ENCODE results near the gene TSSK6. TPM values are rescaled to one million over a fixed set of nuclear protein-coding genes. Genes with fewer than 3 reads are reported as not detected.

Gene TSSK6
- total and polyA plus RNA-seq, 10 of the 15 experiments (the other 5 are each of a cell fraction or from before 2014, with no cell fraction given) = 0.06 to 3.6 (median 0.98) TPM; not detected in 2

DNA sequence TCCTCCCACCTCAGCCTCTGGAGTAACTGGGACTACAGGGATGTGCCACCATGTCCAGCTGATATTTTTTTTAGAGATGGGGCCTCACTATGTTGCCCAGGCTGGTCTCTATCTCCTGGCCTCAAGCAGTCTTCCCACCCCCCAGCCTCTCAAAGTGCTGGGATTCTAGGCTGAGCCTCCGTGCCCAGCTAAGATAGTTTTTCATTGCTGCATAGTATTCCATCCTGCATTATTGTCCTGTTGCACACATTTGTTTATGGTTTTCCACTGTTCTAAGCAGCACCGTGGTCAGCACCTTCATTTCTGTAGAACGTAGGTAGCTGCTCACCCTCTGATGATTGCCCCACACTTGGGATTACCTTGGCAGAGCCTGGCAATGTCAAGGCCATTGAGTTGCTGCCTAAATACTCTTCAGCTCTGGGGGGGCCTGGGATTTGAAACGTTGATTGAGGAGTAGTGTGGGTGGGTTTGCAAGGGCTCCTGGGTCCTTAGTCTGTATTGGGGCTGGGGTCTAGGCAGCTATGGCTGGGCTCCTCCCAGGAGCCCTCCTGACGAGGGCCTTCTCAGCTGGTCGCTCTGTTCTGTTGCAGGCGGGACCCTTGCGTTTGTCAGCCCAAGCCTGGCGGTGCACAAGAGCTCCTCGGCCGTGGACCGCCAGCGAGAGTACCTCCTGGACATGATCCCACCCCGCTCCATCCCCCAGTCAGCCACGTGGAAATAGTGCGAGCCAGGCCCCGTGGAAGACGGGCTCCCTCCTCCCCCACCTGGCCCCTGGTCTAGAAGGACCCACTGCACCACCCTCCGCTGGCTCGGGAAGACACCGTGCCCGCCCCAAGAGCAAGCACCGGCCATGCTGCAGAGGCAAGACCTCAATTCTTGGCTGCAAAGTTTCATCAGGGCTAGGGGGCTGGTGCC lies 10.3 kb downstream of the TSSK6 start:
- no peaks in the 10 kb centered on the region for H3K4me1 ChIP-seq (ENCODE audit: control insufficient read depth, insufficient read depth, low read length)
- no peaks in the 10 kb centered on the region for H4K20me1 ChIP-seq (ENCODE audit: control insufficient read depth, insufficient read depth)
- no peak overlapping the region for H3K9ac ChIP-seq (ENCODE audit: control insufficient read depth, insufficient read depth, low read length)
- ATAC-seq (no peak), DNase-seq (ENCODE audit: low read depth, low spot score) (no peak), FAIRE-seq (no peak)
- no peaks in the 10 kb centered on the region for H3K9me3 ChIP-seq (replicated peaks; ENCODE audit: control insufficient read depth, insufficient read depth, low read length)
- no peak overlapping the region for H3K4me2 ChIP-seq (ENCODE audit: control insufficient read depth, insufficient read depth)
- ChIA-PET CTCF (no interaction called here), RAD21 (ENCODE audit: unreplicated experiment) (no interaction called here), SMC1A (ENCODE audit: uncharacterized antibody, unreplicated experiment) (interaction anchor here (1.4 kb wide), 1 partner anchor 11 kb away, joined by 4 read pairs; the partner anchor contains the start of genes NDUFA13 and TSSK6), POLR2A (interaction anchor here (0.6 to 0.7 kb wide), 2 partner anchors 11 to 29 kb away, joined by 4 to 6 read pairs; no protein-coding TSS in a partner anchor)
- no peaks in the 10 kb centered on the region for H3K79me2 ChIP-seq (ENCODE audit: control insufficient read depth, insufficient read depth, low read length)
- no peaks in the 10 kb centered on the region for H3K27me3 ChIP-seq (replicated peaks in 1 of 2; ENCODE audit: control insufficient read depth in 2 of 2, insufficient read depth in 2 of 2, low read length in 1 of 2)
- no peak overlapping the region for H3K4me3 ChIP-seq
- 94% methylated on average over 23 of the region's 23 CpGs for WGBS (ENCODE audit: insufficient coverage, insufficient replicate concordance, low lambda C conversion rate, missing lambda C conversion rate)
- intact Hi-C loops (cut with micrococcal nuclease; ENCODE audit: unreplicated experiment) = no loop called here
- peaks cover 29 to 35% of the 10 kb centered on the region in 2 experiments for H3K36me3 ChIP-seq (ENCODE audit: control insufficient read depth in 2 of 2, insufficient read depth in 2 of 2, low read length in 1 of 2)
- no peak overlapping the region for H2AFZ ChIP-seq (ENCODE audit: control insufficient read depth, low read depth, low read length)
- BruUV-seq (replicated peaks) = no TSS peak
- in situ Hi-C loops (cut with MboI) = no loop called here
- no peak overlapping the region for H3K27ac ChIP-seq (ENCODE audit: control insufficient read depth, insufficient read depth)
- TF ChIP-seq JUND (IDR thresholded peaks at IDR 0.05; ENCODE audit: low read depth, low read length) (no peak), STAT3 (IDR thresholded peaks at IDR 0.05; ENCODE audit: low read depth, low read length) (no peak), POLR2AphosphoS2 (IDR thresholded peaks at IDR 0.05; ENCODE audit: low read depth, low read length) (no peak), STAT1 (conservative IDR thresholded peaks at IDR 0.05) (no peak), FOXK2 (IDR thresholded peaks at IDR 0.05) (no peak), SPI1 (IDR thresholded peaks at IDR 0.05; ENCODE audit: borderline replicate concordance, insufficient read depth, low read depth, low read length) (no peak), BHLHE40 (IDR thresholded peaks at IDR 0.05; ENCODE audit: borderline replicate concordance in 1 of 2, low read depth in 2 of 2, low read length in 1 of 2) (no peak), RBBP5 (conservative IDR thresholded peaks at IDR 0.05) (no peak)
- TF ChIP-seq, protein P1, sequence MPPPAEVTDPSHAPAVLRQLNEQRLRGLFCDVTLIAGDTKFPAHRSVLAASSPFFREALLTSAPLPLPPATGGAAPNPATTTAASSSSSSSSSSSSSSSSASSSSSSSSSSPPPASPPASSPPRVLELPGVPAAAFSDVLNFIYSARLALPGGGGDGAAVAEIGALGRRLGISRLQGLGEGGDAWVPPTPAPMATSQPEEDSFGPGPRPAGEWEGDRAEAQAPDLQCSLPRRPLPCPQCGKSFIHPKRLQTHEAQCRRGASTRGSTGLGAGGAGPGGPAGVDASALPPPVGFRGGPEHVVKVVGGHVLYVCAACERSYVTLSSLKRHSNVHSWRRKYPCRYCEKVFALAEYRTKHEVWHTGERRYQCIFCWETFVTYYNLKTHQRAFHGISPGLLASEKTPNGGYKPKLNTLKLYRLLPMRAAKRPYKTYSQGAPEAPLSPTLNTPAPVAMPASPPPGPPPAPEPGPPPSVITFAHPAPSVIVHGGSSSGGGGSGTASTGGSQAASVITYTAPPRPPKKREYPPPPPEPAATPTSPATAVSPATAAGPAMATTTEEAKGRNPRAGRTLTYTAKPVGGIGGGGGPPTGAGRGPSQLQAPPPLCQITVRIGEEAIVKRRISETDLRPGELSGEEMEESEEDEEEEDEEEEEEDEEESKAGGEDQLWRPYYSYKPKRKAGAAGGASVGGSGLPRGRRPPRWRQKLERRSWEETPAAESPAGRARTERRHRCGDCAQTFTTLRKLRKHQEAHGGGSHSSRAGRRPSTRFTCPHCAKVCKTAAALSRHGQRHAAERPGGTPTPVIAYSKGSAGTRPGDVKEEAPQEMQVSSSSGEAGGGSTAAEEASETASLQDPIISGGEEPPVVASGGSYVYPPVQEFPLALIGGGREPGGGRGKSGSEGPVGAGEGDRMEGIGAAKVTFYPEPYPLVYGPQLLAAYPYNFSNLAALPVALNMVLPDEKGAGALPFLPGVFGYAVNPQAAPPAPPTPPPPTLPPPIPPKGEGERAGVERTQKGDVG (CRISPR knock-in tag; IDR thresholded peaks at IDR 0.05) = no peak
- TF ChIP-seq, protein P2, sequence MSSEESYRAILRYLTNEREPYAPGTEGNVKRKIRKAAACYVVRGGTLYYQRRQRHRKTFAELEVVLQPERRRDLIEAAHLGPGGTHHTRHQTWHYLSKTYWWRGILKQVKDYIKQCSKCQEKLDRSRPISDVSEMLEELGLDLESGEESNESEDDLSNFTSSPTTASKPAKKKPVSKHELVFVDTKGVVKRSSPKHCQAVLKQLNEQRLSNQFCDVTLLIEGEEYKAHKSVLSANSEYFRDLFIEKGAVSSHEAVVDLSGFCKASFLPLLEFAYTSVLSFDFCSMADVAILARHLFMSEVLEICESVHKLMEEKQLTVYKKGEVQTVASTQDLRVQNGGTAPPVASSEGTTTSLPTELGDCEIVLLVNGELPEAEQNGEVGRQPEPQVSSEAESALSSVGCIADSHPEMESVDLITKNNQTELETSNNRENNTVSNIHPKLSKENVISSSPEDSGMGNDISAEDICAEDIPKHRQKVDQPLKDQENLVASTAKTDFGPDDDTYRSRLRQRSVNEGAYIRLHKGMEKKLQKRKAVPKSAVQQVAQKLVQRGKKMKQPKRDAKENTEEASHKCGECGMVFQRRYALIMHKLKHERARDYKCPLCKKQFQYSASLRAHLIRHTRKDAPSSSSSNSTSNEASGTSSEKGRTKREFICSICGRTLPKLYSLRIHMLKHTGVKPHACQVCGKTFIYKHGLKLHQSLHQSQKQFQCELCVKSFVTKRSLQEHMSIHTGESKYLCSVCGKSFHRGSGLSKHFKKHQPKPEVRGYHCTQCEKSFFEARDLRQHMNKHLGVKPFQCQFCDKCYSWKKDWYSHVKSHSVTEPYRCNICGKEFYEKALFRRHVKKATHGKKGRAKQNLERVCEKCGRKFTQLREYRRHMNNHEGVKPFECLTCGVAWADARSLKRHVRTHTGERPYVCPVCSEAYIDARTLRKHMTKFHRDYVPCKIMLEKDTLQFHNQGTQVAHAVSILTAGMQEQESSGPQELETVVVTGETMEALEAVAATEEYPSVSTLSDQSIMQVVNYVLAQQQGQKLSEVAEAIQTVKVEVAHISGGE (CRISPR knock-in tag; IDR thresholded peaks at IDR 0.05) = no peak

All from GM12878 (cell line).